HTERT RPE-1 (cell line): ENCODE results near the gene FAM227A.

Experiments used
- in situ Hi-C: fragments of 300-500 bp; cut with MboI; formaldehyde crosslinking; loops from 4 replicates; pipeline ENCODE4 v1.14.3; 2020; ENCODE audit warnings: low sequenced_read_pairs

The FAM227A gene

GRCh38 chr22:38656256-38657044 lies at the start of gene FAM227A, which contains the start of gene CBY1:
Gene FAM227A, minus strand, starts transcription at chr22:38656392. Its CDS starts 6,224 bp downstream, at chr22:38650168.
Gene CBY1, plus strand, starts transcription at chr22:38656638. Its CDS starts 11,417 bp downstream, at chr22:38668055.
- in situ Hi-C loops = no loop called here

- in situ Hi-C loops = no loop called here
Observed at GRCh38 chr22:38705235-38706100, 49.3 kb upstream of the FAM227A start, which contains the start of gene GTPBP1. Gene GTPBP1, plus strand, starts transcription at chr22:38705944. Its CDS starts 12 bp downstream, at chr22:38705956.

- in situ Hi-C loops = no loop called here
Observed at GRCh38 chr22:38704654-38705234, 48.6 kb upstream of the FAM227A start.

GRCh38 chr22:38700789-38701628 lies 44.8 kb upstream of the FAM227A start, which contains the start of gene JOSD1:
Gene JOSD1, minus strand, starts transcription at chr22:38700943. Its CDS starts 956 bp downstream, at chr22:38699987.
- in situ Hi-C loops = no loop called here

GRCh38 chr22:38700270-38700788 lies 44.1 kb upstream of the FAM227A start:
- in situ Hi-C loops = no loop called here

GRCh38 chr22:38699784-38700183 lies 43.6 kb upstream of the FAM227A start:
- in situ Hi-C loops = no loop called here

- in situ Hi-C loops = no loop called here
Observed at GRCh38 chr22:38699143-38699542, 43.0 kb upstream of the FAM227A start.

- in situ Hi-C loops = no loop called here
Observed at GRCh38 chr22:38698407-38699094, 42.4 kb upstream of the FAM227A start.

- in situ Hi-C loops = no loop called here
Observed at GRCh38 chr22:38697425-38698089, 41.4 kb upstream of the FAM227A start.

GRCh38 chr22:38696606-38697424 lies 40.6 kb upstream of the FAM227A start:
- in situ Hi-C loops = no loop called here

- in situ Hi-C loops = no loop called here
Observed at GRCh38 chr22:38694940-38695339, 38.7 kb upstream of the FAM227A start.

- in situ Hi-C loops = no loop called here
Observed at GRCh38 chr22:38694049-38694448, 37.9 kb upstream of the FAM227A start.

GRCh38 chr22:38689651-38690050 lies 33.5 kb upstream of the FAM227A start:
- in situ Hi-C loops = no loop called here

- in situ Hi-C loops = no loop called here
Observed at GRCh38 chr22:38685761-38686160, 29.6 kb upstream of the FAM227A start.

- in situ Hi-C loops = no loop called here
Observed at GRCh38 chr22:38684895-38685294, 28.7 kb upstream of the FAM227A start.

GRCh38 chr22:38681582-38682335 lies 25.6 kb upstream of the FAM227A start, which contains the start of gene TOMM22:
Gene TOMM22, plus strand, starts transcription at chr22:38681957. Its CDS starts 22 bp downstream, at chr22:38681979.
- in situ Hi-C loops = no loop called here

- in situ Hi-C loops = no loop called here
Observed at GRCh38 chr22:38675833-38676232, 19.6 kb upstream of the FAM227A start.
